Panc1 (cell line): ENCODE results near the gene OXCT1. TPM values are rescaled to one million over a fixed set of nuclear protein-coding genes. Genes with fewer than 3 reads are reported as not detected.

Experiments
- ATAC-seq: fragments of 200-7000 bp; cut with Tn5 transposase; 2 replicates; pipeline ENCODE4 v1.9.1; 2020; ENCODE audit warnings: mild to moderate bottlenecking, moderate library complexity
- BruUV-seq: library from RNA; stranded (reverse); fragments of 400-500 nt; replicated peaks from 2 replicates; lab custom pipeline; 2021; lab: Mats Ljungman, UMichigan
- CTCF ChIA-PET: fragments of 300-600 bp; sonication (Branson Sonifier 250); formaldehyde crosslinking; loops from one replicate; lab custom pipeline; 2022; ENCODE audit warnings: antibody characterized with exemption; lab: Charles Lee
- POLR2A ChIA-PET: fragments of 300-600 bp; sonication (Branson Sonifier 250); formaldehyde crosslinking; loops from one replicate; lab custom pipeline; 2022; ENCODE audit warnings: antibody characterized with exemption; lab: Charles Lee
- DNase-seq: peaks from one replicate; pipeline ENCODE4 v3.0.0-alpha.2; 2010; ENCODE audit warnings: low read depth, low spot score
- H3K27ac ChIP-seq: 2 replicates; pipeline ENCODE4 v1.5.1; 2011; ENCODE audit warnings: mild to moderate bottlenecking, low read length, inconsistent platforms
- H3K27me3 ChIP-seq: fragments of 200-500 bp; sonication (Bioruptor generic); 2 replicates; pipeline ENCODE4 v1.6.0; 2014; ENCODE audit warnings: low read length, inconsistent platforms; ENCODE audit not compliant: control insufficient read depth, insufficient read depth
- H3K36me3 ChIP-seq: fragments of 200-500 bp; sonication (Bioruptor generic); 2 replicates; pipeline ENCODE4 v1.5.1; 2014; ENCODE audit warnings: inconsistent platforms, mild to moderate bottlenecking, low read length, moderate library complexity; ENCODE audit not compliant: control insufficient read depth, insufficient read depth
- H3K4me1 ChIP-seq: 2 replicates; pipeline ENCODE4 v1.5.1; 2011; ENCODE audit warnings: inconsistent platforms, mild to moderate bottlenecking, low read length, moderate library complexity; ENCODE audit not compliant: control insufficient read depth, insufficient read depth
- H3K4me3 ChIP-seq, 2 experiments: 2 replicates each; pipeline ENCODE4 v1.5.1; 2011 to 2012; ENCODE audit warnings: low read depth in 2 of 2, low read length in 2 of 2, mild to moderate bottlenecking in 2 of 2, inconsistent platforms in 1 of 2, moderate library complexity in 1 of 2
- H3K9me3 ChIP-seq: fragments of 200-500 bp; sonication (Bioruptor generic); 2 replicates; pipeline ENCODE4 v1.5.1; 2014; ENCODE audit warnings: low read depth, mild to moderate bottlenecking, inconsistent platforms, low read length, moderate library complexity; ENCODE audit not compliant: control insufficient read depth, insufficient read depth
- POLR2AphosphoS5 ChIP-seq: IDR thresholded peaks from 2 replicates; pipeline ENCODE4 v1.6.1; 2012; ENCODE audit warnings: mild to moderate bottlenecking, low read depth, low read length, moderate library complexity
- SIN3A ChIP-seq: IDR thresholded peaks from 2 replicates; pipeline ENCODE4 v1.6.1; 2012; ENCODE audit warnings: low read depth, mild to moderate bottlenecking, low read length, moderate library complexity, borderline replicate concordance; ENCODE audit not compliant: insufficient read depth
- TCF7L2 ChIP-seq: IDR thresholded peaks from 2 replicates; pipeline ENCODE4 v1.6.1; 2011; ENCODE audit warnings: mild to moderate bottlenecking, low read depth, low read length, inconsistent platforms
- in situ Hi-C: cut with HindIII; loops from 2 replicates; pipeline ENCODE4 v1.10.0; 2016; ENCODE audit warnings: low sequenced_read_pairs, low pct_unique_long_range_greater_than_20kb
- intact Hi-C: fragments of 100-400 bp; cut with micrococcal nuclease; formaldehyde crosslinking; loops from one replicate; pipeline ENCODE4 v1.10.0; 2022; ENCODE audit not compliant: unreplicated experiment
- total RNA-seq: library from RNA; stranded (reverse); gene quantifications from one replicate; pipeline ENCODE4 v1.2.1, GENCODE V29; 2021; ENCODE audit not compliant: unreplicated experiment
- TF ChIP-seq, protein P1 (sequence below): fragments of 450-650 bp; IDR thresholded peaks from 2 replicates; pipeline ENCODE4 v1.5.1; 2017; ENCODE audit warnings: mild to moderate bottlenecking
- TF ChIP-seq, protein P2 (sequence below), 2 experiments: IDR thresholded peaks; 2 replicates each; pipeline ENCODE4 v1.6.1; 2011 to 2012; ENCODE audit warnings: low read depth in 2 of 2, control low read depth in 1 of 2, low read length in 1 of 2, mild to moderate bottlenecking in 1 of 2, moderate library complexity in 1 of 2; ENCODE audit not compliant: insufficient read depth in 1 of 2

OXCT1 gene
- total RNA-seq, 1 experiment from 2014 or later: 10.5 TPM

DNA sequence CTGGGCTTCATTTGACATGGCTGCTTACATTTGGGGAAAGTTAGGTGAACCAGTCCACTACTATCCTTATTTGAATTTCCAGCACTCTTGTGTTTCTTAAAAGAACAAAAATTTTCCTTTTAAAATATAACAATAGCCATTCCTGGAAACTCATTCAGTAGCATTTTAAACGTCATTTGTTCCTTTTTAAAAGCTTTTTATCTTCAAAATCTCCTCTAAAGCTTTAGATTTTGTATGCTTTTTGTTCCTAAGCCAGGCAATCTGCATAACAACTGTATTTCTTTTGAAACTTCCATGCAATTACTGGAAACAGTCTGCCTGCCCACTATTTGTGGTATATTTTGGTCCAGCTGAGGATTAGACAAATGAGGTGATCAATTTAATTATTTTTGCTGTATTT is 187.6 kb downstream of the OXCT1 start:
- no peak overlapping the region for H3K27ac ChIP-seq
- H3K27me3 ChIP-seq: no peaks in the 10 kb centered on the region
- POLR2A ChIA-PET: no interaction called here
- no peak for DNase-seq
- TF ChIP-seq, protein P1, sequence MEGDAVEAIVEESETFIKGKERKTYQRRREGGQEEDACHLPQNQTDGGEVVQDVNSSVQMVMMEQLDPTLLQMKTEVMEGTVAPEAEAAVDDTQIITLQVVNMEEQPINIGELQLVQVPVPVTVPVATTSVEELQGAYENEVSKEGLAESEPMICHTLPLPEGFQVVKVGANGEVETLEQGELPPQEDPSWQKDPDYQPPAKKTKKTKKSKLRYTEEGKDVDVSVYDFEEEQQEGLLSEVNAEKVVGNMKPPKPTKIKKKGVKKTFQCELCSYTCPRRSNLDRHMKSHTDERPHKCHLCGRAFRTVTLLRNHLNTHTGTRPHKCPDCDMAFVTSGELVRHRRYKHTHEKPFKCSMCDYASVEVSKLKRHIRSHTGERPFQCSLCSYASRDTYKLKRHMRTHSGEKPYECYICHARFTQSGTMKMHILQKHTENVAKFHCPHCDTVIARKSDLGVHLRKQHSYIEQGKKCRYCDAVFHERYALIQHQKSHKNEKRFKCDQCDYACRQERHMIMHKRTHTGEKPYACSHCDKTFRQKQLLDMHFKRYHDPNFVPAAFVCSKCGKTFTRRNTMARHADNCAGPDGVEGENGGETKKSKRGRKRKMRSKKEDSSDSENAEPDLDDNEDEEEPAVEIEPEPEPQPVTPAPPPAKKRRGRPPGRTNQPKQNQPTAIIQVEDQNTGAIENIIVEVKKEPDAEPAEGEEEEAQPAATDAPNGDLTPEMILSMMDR: no peak
- TF ChIP-seq SIN3A (no peak), POLR2AphosphoS5 (no peak), TCF7L2 (no peak)
- BruUV-seq: no TSS peak
- ATAC-seq: no peak
- intact Hi-C loops: no loop called here
- in situ Hi-C loops: no loop called here
- H3K4me1 ChIP-seq: no peaks in the 10 kb centered on the region
- H3K9me3 ChIP-seq: no peaks in the 10 kb centered on the region
- no peaks in the 10 kb centered on the region for H3K36me3 ChIP-seq
- H3K4me3 ChIP-seq: no peak overlapping the region
- CTCF ChIA-PET: no interaction called here

DNA sequence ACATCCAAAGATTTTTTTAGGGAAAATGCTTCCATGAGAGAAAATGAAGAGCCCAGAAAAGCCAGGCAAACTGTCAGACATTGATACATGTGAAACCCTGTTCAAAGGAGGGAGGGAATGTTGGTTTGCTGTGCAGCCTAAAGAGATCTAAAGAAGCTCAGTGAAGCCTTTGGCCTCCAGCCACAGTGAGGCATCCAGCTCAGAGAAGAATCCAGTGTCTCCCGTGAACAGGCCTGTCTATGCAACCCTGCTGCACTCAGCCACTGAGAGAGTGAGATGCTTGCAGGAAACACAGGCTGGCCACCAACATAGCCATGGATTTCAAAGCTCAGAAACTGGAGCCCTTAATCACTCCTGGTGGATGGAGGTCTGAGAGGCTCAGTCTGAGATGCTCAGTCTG is 188.4 kb downstream of the OXCT1 start:
- intact Hi-C loops: no loop called here
- ATAC-seq (no peak), DNase-seq (no peak)
- Histone ChIP-seq H3K4me3 (no peak overlapping the region), H3K4me1 (no peaks in the 10 kb centered on the region), H3K9me3 (no peaks in the 10 kb centered on the region), H3K27ac (no peak overlapping the region), H3K36me3 (no peaks in the 10 kb centered on the region), H3K27me3 (no peaks in the 10 kb centered on the region)
- CTCF ChIA-PET: no interaction called here
- no peak for TF ChIP-seq POLR2AphosphoS5
- TF ChIP-seq, protein P1: no peak
- TF ChIP-seq SIN3A: no peak
- no peak for TF ChIP-seq TCF7L2
- TF ChIP-seq, protein P2, sequence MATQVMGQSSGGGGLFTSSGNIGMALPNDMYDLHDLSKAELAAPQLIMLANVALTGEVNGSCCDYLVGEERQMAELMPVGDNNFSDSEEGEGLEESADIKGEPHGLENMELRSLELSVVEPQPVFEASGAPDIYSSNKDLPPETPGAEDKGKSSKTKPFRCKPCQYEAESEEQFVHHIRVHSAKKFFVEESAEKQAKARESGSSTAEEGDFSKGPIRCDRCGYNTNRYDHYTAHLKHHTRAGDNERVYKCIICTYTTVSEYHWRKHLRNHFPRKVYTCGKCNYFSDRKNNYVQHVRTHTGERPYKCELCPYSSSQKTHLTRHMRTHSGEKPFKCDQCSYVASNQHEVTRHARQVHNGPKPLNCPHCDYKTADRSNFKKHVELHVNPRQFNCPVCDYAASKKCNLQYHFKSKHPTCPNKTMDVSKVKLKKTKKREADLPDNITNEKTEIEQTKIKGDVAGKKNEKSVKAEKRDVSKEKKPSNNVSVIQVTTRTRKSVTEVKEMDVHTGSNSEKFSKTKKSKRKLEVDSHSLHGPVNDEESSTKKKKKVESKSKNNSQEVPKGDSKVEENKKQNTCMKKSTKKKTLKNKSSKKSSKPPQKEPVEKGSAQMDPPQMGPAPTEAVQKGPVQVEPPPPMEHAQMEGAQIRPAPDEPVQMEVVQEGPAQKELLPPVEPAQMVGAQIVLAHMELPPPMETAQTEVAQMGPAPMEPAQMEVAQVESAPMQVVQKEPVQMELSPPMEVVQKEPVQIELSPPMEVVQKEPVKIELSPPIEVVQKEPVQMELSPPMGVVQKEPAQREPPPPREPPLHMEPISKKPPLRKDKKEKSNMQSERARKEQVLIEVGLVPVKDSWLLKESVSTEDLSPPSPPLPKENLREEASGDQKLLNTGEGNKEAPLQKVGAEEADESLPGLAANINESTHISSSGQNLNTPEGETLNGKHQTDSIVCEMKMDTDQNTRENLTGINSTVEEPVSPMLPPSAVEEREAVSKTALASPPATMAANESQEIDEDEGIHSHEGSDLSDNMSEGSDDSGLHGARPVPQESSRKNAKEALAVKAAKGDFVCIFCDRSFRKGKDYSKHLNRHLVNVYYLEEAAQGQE (IDR thresholded peaks at IDR 0.05; ENCODE audit: insufficient read depth in 1 of 2, low read depth in 2 of 2, low read length in 1 of 2): no peak
- no TSS peak for BruUV-seq
- in situ Hi-C loops: no loop called here
- POLR2A ChIA-PET: no interaction called here

Other genes with a start within 250 kb of the OXCT1 start
- gene RIMOC1, start 33.9 kb upstream of the OXCT1 start, total RNA-seq: 24.5 TPM
- 5.7 TPM for gene FBXO4, start 54.9 kb upstream of the OXCT1 start, total RNA-seq